Measurements from ENCODE around the gene IFNAR1.

- TF ChIP-seq POLR2A (IDR thresholded peaks at IDR 0.05; ENCODE audit: low read depth, low read length): no peak
- TF ChIP-seq CTCF (IDR thresholded peaks at IDR 0.05; ENCODE audit: extremely low read depth in 1 of 2, insufficient read depth in 1 of 2, low read depth in 1 of 2, low read length in 2 of 2): no peak
- TF ChIP-seq POLR2AphosphoS5 (IDR thresholded peaks at IDR 0.05; ENCODE audit: insufficient read depth, low read depth, low read length): no peak
- TF ChIP-seq EZH2 (IDR thresholded peaks at IDR 0.05; ENCODE audit: borderline replicate concordance, low read depth, low read length, severe bottlenecking): no peak
Measured at GRCh38 chr21:33314111-33314510, 10.7 kb upstream of the IFNAR1 start.
